AG09319 (cell line): ENCODE data around the gene MC5R.
"Not testable (repeated sequence)": the region's sequence is repeated elsewhere in the genome, so short reads cannot be mapped to it uniquely, and the experiment has no call there.

Experiments
- DNase-seq: peaks from one replicate; pipeline ENCODE4 v3.0.0-alpha.2; 2010; ENCODE audit warnings: low read depth; ENCODE audit errors: extremely low read depth
- TF ChIP-seq, protein P1 (sequence below): IDR thresholded peaks from 2 replicates; pipeline ENCODE4 v1.5.1; 2011; ENCODE audit warnings: low read depth, mild to moderate bottlenecking, inconsistent platforms, low read length, moderate library complexity

Gene MC5R

GRCh38 chr18:13836559-13836958, 12.6 kb downstream of the MC5R start:
- TF ChIP-seq, protein P1, sequence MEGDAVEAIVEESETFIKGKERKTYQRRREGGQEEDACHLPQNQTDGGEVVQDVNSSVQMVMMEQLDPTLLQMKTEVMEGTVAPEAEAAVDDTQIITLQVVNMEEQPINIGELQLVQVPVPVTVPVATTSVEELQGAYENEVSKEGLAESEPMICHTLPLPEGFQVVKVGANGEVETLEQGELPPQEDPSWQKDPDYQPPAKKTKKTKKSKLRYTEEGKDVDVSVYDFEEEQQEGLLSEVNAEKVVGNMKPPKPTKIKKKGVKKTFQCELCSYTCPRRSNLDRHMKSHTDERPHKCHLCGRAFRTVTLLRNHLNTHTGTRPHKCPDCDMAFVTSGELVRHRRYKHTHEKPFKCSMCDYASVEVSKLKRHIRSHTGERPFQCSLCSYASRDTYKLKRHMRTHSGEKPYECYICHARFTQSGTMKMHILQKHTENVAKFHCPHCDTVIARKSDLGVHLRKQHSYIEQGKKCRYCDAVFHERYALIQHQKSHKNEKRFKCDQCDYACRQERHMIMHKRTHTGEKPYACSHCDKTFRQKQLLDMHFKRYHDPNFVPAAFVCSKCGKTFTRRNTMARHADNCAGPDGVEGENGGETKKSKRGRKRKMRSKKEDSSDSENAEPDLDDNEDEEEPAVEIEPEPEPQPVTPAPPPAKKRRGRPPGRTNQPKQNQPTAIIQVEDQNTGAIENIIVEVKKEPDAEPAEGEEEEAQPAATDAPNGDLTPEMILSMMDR = no peak
- no peak for DNase-seq

GRCh38 chr18:13849791-13850190, 25.8 kb downstream of the MC5R start:
- no peak for DNase-seq
- TF ChIP-seq, protein P1 = no peak

DNA sequence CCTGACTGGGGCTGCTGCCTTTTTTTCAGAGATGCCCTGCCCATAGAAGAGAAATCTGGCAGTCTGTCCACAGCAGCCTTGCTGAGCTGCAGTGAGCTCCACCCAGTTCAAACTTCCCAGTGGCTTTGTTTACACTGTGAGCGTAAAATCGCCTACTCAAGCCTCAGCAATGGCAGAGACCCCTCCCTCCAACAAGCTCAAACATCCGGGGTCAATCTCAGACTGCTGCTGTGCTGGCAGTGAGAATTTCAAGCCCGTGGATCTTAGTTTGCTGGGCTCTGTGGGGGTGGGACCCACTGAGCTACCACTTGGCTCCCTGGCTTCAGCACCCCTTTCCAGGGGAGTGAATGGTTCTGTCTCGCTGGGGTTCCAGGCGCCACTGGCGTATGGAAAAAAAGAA, 38.9 kb downstream of the MC5R start:
- not testable (repeated sequence) for DNase-seq

- TF ChIP-seq, protein P1 = no peak
- no peak for DNase-seq
These were observed 44.7 kb downstream of the MC5R start for GRCh38 chr18:13868501-13869271.

DNA sequence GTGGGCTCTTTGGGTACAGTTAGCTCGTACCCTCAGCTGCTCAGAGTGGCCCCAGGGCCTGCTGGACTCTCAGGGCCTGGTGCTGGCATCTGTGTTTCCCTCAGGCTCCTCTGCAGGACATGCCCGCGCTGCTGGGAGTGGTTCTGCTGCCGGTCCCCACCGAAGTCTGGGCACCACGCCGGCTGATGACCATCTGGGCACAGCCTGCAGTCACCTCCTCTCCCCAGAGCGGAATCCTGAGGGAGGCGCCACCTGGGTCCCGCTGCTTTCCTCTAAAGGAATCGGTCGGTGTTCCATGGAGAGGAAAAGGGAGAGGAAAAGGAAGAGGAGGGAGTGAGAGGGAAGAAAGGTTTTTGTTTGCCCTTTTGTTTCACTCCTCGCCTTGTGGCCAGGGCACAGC, 47.8 kb downstream of the MC5R start:
- TF ChIP-seq, protein P1 = no peak
- DNase-seq = no peak

DNA sequence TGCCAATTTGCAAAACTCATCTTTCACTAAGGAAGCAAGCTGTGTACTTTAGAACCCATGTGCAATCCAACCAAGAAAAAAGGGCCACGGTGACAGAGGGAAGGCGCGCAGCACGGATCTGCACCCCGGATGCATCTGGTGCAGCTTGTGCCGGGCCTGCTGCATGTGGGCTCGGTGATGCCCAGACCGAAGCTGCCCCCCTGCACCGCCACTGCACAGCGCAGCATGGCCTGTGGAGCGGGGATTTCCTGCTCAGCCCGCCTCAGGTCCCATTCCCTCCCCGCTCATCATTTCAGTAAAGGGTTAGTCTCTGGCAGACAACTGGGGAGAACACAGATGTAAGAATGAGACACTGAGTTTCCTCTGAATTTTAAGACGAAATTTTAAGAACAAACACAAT, 48.4 kb downstream of the MC5R start:
- TF ChIP-seq, protein P1 = no peak
- DNase-seq = no peak

DNA sequence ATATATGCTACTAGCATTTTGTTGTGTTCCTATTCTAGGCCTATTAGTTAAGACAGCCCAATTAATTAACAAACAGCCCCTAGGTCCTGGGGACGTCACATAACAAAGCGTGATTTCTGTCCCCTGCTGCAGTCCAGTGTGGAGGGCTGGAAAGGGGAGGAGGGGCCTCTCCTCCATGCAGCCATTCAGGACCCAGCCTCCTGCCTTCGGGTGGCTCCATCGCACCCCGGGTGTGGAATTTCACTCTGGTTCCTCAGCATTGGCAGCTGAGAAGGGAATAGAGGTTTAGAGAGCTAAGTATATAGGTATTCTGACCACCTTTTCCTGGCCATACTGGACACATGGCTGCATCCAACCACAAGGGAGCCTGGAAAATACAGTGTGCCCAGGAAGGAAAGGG, 49.0 kb downstream of the MC5R start:
- TF ChIP-seq, protein P1 = no peak
- DNase-seq = no peak

- TF ChIP-seq, protein P1 = no peak
- DNase-seq = no peak
These were observed 50.6 kb downstream of the MC5R start for GRCh38 chr18:13874558-13874957.
